HCT116 (cell line): ENCODE data around the gene ACTR3C. TPM values are rescaled to one million over a fixed set of nuclear protein-coding genes. Genes with fewer than 3 reads are reported as not detected.
A peak's percentile ranks its signal among the peaks of the same experiment; 100 is the strongest.

Experiments
- ATAC-seq: fragments of 200-7000 bp; cut with Tn5 transposase; 2 replicates; pipeline ENCODE4 v1.9.1; 2020; ENCODE audit warnings: mild to moderate bottlenecking, moderate library complexity
- BruUV-seq: library from RNA; stranded (reverse); fragments of 400-500 nt; replicated peaks from 2 replicates; lab custom pipeline; 2021; lab: Mats Ljungman, UMichigan
- CTCF ChIA-PET: fragments of 300-600 bp; sonication (Branson Sonifier 250); formaldehyde crosslinking; loops from one replicate; lab custom pipeline; 2021; ENCODE audit warnings: antibody characterized with exemption; lab: Charles Lee
- POLR2A ChIA-PET: fragments of 300-600, 350-600 bp; sonication (Branson Sonifier 250); formaldehyde crosslinking; loops from one replicate; lab custom pipeline; 2021; ENCODE audit warnings: antibody characterized with exemption; lab: Charles Lee
- RAD21 ChIA-PET, 2 experiments: fragments of 300-600 bp; sonication (Branson Sonifier 250); formaldehyde crosslinking; loops; one replicate each; lab custom pipeline; 2023; ENCODE audit warnings: low total read pairs in 2 of 2; ENCODE audit not compliant: uncharacterized antibody in 2 of 2, unreplicated experiment in 2 of 2, low non-redundant PET in 1 of 2; lab: Charles Lee
- DNase-seq: peaks from one replicate; pipeline ENCODE4 v3.0.0-alpha.2; 2010; ENCODE audit warnings: low read depth, low spot score
- H2AFZ ChIP-seq: fragments of 200-600 bp; shearing (Covaris generic), sonication (generic); 2 replicates; pipeline ENCODE4 v1.6.1; 2017; ENCODE audit warnings: low read depth, mixed run types, mixed read lengths, antibody characterized with exemption, low read length; ENCODE audit not compliant: poor library complexity, severe bottlenecking
- H3K27ac ChIP-seq: 2 replicates; pipeline ENCODE4 v1.5.1; 2012; ENCODE audit warnings: low read depth, low read length
- H3K27me3 ChIP-seq: fragments of 200-600 bp; sonication (generic); 2 replicates; pipeline ENCODE4 v1.6.1; 2016; ENCODE audit warnings: mixed run types, low read length, mixed read lengths; ENCODE audit not compliant: insufficient read depth
- H3K36me3 ChIP-seq, 2 experiments: fragments of 200-500 bp in 1 of 2; fragments of 200-600 bp in 1 of 2; sonication (Bioruptor generic) in 1 of 2; sonication (generic) in 1 of 2; 2 replicates each; pipeline versions ENCODE4 v1.5.1 to v1.6.1; 2014 to 2016; ENCODE audit warnings: low read length in 2 of 2, inconsistent platforms in 1 of 2, mixed read lengths in 1 of 2, mixed run types in 1 of 2; ENCODE audit not compliant: insufficient read depth in 2 of 2, control insufficient read depth in 1 of 2
- H3K4me1 ChIP-seq, 2 experiments: fragments of 200-600 bp in 1 of 2; sonication (generic) in 1 of 2; 2 replicates each; pipeline versions ENCODE4 v1.5.1 to v1.6.1; 2012 to 2017; ENCODE audit warnings: low read length in 2 of 2, inconsistent platforms in 1 of 2, mild to moderate bottlenecking in 1 of 2, mixed read lengths in 1 of 2, mixed run types in 1 of 2, moderate library complexity in 1 of 2; ENCODE audit not compliant: insufficient read depth in 2 of 2, control insufficient read depth in 1 of 2
- H3K4me2 ChIP-seq: fragments of 200-600 bp; sonication (generic); 2 replicates; pipeline ENCODE4 v1.6.1; 2017; ENCODE audit warnings: mixed run types, low read length, mixed read lengths
- H3K4me3 ChIP-seq, 2 experiments: fragments of 200-600 bp in 1 of 2; sonication (generic) in 1 of 2; replicated peaks in 1 of 2; 2 replicates each; pipeline ENCODE4 v1.5.1; 2011 to 2016; ENCODE audit warnings: low read length in 2 of 2, control low read depth in 1 of 2, low read depth in 1 of 2, mild to moderate bottlenecking in 1 of 2, mixed read lengths in 1 of 2, mixed run types in 1 of 2
- H3K79me2 ChIP-seq: fragments of 200-600 bp; sonication (generic); 2 replicates; pipeline ENCODE4 v1.6.1; 2017; ENCODE audit warnings: mild to moderate bottlenecking, mixed run types, low read length, moderate library complexity, mixed read lengths; ENCODE audit not compliant: insufficient read depth
- H3K9ac ChIP-seq: fragments of 200-600 bp; sonication (generic); 2 replicates; pipeline ENCODE4 v1.6.1; 2016; ENCODE audit warnings: low read length, mixed read lengths
- H3K9me2 ChIP-seq: fragments of 200-600 bp; sonication (generic), shearing (Covaris generic); 2 replicates; pipeline ENCODE4 v1.6.1; 2017; ENCODE audit warnings: mixed run types, mild to moderate bottlenecking, moderate library complexity; ENCODE audit not compliant: insufficient read depth
- H3K9me3 ChIP-seq, 2 experiments: fragments of 200-500 bp in 1 of 2; fragments of 200-600 bp in 1 of 2; sonication (Bioruptor generic) in 1 of 2; sonication (generic) in 1 of 2; 2 replicates each; pipeline ENCODE4 v1.6.1; 2014 to 2017; ENCODE audit warnings: low read length in 2 of 2, mixed read lengths in 2 of 2, inconsistent platforms in 1 of 2, low read depth in 1 of 2, mild to moderate bottlenecking in 1 of 2, mixed run types in 1 of 2, moderate library complexity in 1 of 2; ENCODE audit not compliant: control insufficient read depth in 1 of 2, insufficient read depth in 1 of 2
- H4K20me1 ChIP-seq: fragments of 200-600 bp; sonication (generic), shearing (Covaris generic); 2 replicates; pipeline ENCODE4 v1.6.1; 2017; ENCODE audit warnings: mixed run types, mild to moderate bottlenecking, moderate library complexity; ENCODE audit not compliant: insufficient read depth
- ATF3 ChIP-seq: IDR thresholded peaks from 2 replicates; pipeline ENCODE4 v1.6.1; 2012
- CEBPB ChIP-seq: IDR thresholded peaks from 2 replicates; pipeline ENCODE4 v1.6.1; 2012; ENCODE audit warnings: low read depth
- FOSL1 ChIP-seq: IDR thresholded peaks from 2 replicates; pipeline ENCODE4 v1.6.1; 2012; ENCODE audit warnings: low read depth
- JUND ChIP-seq: IDR thresholded peaks from 2 replicates; pipeline ENCODE4 v1.6.1; 2012
- SP1 ChIP-seq: IDR thresholded peaks from 2 replicates; pipeline ENCODE4 v1.6.1; 2012; ENCODE audit warnings: low read depth
- TCF7L2 ChIP-seq: IDR thresholded peaks from 2 replicates; pipeline ENCODE4 v1.7.0; 2011; ENCODE audit warnings: borderline replicate concordance, inconsistent platforms; ENCODE audit not compliant: insufficient read depth, insufficient read length; ENCODE audit errors: extremely low read depth
- YY1 ChIP-seq: IDR thresholded peaks from 2 replicates; pipeline ENCODE4 v1.6.1; 2011; ENCODE audit warnings: low read length, low read depth, moderate library complexity, mild to moderate bottlenecking; ENCODE audit not compliant: insufficient replicate concordance; ENCODE audit errors: extremely low read depth
- intact Hi-C: fragments of 100-400 bp; cut with micrococcal nuclease; formaldehyde crosslinking; loops from 2 replicates; pipeline ENCODE4 v1.10.0; 2022
- total RNA-seq: library from RNA; stranded (reverse); gene quantifications from one replicate; pipeline ENCODE4 v1.2.1, GENCODE V29; 2021; ENCODE audit not compliant: unreplicated experiment

ACTR3C gene
- total RNA-seq, 1 experiment from 2014 or later, result 2.0 TPM

DNA sequence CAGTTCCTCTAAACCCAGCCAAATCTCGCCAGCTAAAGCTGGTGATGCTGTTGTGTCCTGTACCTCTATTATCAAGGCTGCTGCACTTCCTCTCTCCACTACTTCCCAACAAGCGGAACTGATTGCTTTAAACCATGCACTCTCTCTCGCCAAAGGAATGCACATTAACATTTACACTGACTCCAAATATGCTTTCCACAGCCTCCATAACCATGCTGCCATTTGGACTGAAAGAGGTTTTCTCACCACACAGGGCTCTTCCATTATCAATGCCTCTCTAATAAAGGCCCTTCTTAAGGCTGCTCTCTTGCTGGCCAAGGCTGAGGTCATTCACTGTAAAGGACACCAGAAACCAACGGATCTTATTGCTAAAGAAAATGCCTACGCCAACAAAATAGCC lies 11.6 kb downstream of the ACTR3C start (continued):
- TF ChIP-seq YY1 (no peak), ATF3 (no peak), FOSL1 (no peak)

DNA sequence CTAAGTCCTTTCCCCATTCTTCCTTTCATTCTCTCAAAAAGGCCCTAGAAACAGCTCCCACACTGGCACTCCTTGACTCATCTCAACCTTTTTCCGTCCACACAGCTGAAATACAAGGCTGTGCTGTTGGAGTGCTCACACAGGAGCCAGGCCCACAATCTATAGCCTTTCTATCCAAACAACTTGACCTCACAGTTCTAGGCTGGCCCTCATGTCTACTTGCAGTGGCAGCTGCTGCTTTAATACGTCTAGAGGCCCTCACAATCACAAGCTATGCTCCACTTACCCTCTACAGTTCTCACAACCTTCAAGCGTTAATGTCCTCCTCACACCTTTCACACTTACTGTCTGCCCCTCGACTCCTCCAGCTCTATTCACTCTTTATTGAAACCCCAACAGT lies 12.2 kb downstream of the ACTR3C start:
- Histone ChIP-seq H3K27ac (no peak overlapping the region), H4K20me1 (no peaks in the 10 kb centered on the region), H3K4me3 (no peak overlapping the region), H3K36me3 (no peaks in the 10 kb centered on the region), H2AFZ (no peak overlapping the region), H3K9ac (no peak overlapping the region), H3K9me3 (no peaks in the 10 kb centered on the region), H3K4me2 (no peak overlapping the region), H3K4me1 (peaks cover 9 to 39% of the 10 kb centered on the region in 2 experiments), H3K79me2 (no peaks in the 10 kb centered on the region), H3K9me2 (no peaks in the 10 kb centered on the region), H3K27me3 (no peaks in the 10 kb centered on the region)
- ChIA-PET CTCF (no interaction called here), POLR2A (no interaction called here), RAD21 (no interaction called here)
- BruUV-seq, result no TSS peak
- ATAC-seq (no peak), DNase-seq (no peak)
- no peak for TF ChIP-seq ATF3
- intact Hi-C loops, result no loop called here

DNA sequence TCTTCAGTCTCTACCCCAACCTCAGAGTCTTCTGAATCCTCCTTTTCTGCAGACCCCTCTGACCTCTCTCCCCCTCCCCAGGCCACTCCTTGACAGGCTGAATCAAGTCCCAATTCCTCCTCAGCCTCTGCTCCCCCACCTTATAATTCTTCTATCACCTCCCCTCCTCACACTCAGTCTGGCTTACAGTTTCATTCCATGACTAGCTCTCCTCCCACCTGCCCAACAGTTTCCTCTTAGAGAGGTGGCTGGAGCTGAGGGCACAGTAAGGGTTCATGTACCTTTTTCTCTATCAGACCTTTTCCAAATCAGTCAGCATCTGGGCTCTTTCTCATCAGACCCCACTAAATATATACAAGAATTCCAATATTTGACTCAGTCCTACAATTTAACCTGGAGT lies 14.8 kb downstream of the ACTR3C start:
- H3K9me2 ChIP-seq, result no peaks in the 10 kb centered on the region
- H3K9me3 ChIP-seq, result no peaks in the 10 kb centered on the region
- DNase-seq, result no peak
- TF ChIP-seq SP1 (no peak), CEBPB (no peak), JUND (no peak), TCF7L2 (no peak)
- no peak overlapping the region for H2AFZ ChIP-seq
- ChIA-PET POLR2A (interaction anchor here (0.8 kb wide), 1 partner anchor 11 kb away, joined by 3 read pairs; no protein-coding TSS in a partner anchor), RAD21 (no interaction called here), CTCF (no interaction called here)
- H3K4me3 ChIP-seq, result no peak overlapping the region
- H3K36me3 ChIP-seq, result no peaks in the 10 kb centered on the region
- H3K79me2 ChIP-seq, result no peaks in the 10 kb centered on the region
- H3K4me1 ChIP-seq, result peaks cover 9 to 34% of the 10 kb centered on the region in 2 experiments
- H3K4me2 ChIP-seq, result peak overlapping the region; percentile 57
- H3K27ac ChIP-seq, result no peak overlapping the region
- no TSS peak for BruUV-seq
- H4K20me1 ChIP-seq, result no peaks in the 10 kb centered on the region
- H3K27me3 ChIP-seq, result no peaks in the 10 kb centered on the region
- H3K9ac ChIP-seq, result no peak overlapping the region
- intact Hi-C loops, result loop anchor here (10.0 kb wide), 1 partner anchor 56 kb away; the partner anchor contains the start of gene REPIN1
- no peak for ATAC-seq
